K562 (cell line): ENCODE results near the gene NOS1. TPM values are rescaled to one million over a fixed set of nuclear protein-coding genes. Genes with fewer than 3 reads are reported as not detected.

Experiments
- ATAC-seq: fragments of 200-7000 bp; cut with Tn5 transposase; 3 replicates; pipeline ENCODE4 v1.9.1; 2020; ENCODE audit warnings: moderate library complexity
- BruUV-seq: library from RNA; stranded (reverse); fragments of 400-500 nt; replicated peaks from 2 replicates; lab custom pipeline; 2021; lab: Mats Ljungman, UMichigan
- CTCF ChIA-PET: fragments of 300-600 bp; formaldehyde crosslinking; extraction: SDS; loops from one replicate; lab custom pipeline; 2021; ENCODE audit warnings: low intra/inter-chr PET ratio; lab: Yijun Ruan, JAX
- POLR2A ChIA-PET: fragments of 300-600, 350-650 bp; sonication (Branson Sonifier 250); formaldehyde crosslinking; extraction: SDS; loops from one replicate; lab custom pipeline; 2021; ENCODE audit warnings: antibody characterized with exemption, inconsistent platforms; lab: Yijun Ruan, JAX
- DNase-seq, 4 experiments: peaks; one replicate each; pipeline versions ENCODE4 v3.0.0 to v3.0.0-alpha.2; 2011 to 2018; ENCODE audit warnings: low spot score in 3 of 4, mixed read lengths in 3 of 4; ENCODE audit errors: extremely low read depth in 1 of 4
- FAIRE-seq: peaks from 2 replicates; lab custom pipeline; 2011; peaks lifted over from hg19 to GRCh38; lab: Jason Lieb, UNC
- H2AFZ ChIP-seq: 2 replicates; pipeline ENCODE4 v1.6.0; 2011; ENCODE audit warnings: low read depth, low read length, control low read depth, inconsistent platforms
- H3K27ac ChIP-seq: fragments of 200-600 bp; 3 replicates; pipeline ENCODE4 v1.8.0; 2011; ENCODE audit warnings: low read depth, mild to moderate bottlenecking, control low read depth, inconsistent platforms, low read length, moderate library complexity, mixed read lengths; ENCODE audit errors: extremely low read depth
- H3K27me3 ChIP-seq, 2 experiments: fragments of 300-600 bp in 1 of 2; 2 replicates in 1 of 2; 3 replicates in 1 of 2; pipeline versions ENCODE4 v1.6.0 to v1.8.0; 2011; ENCODE audit warnings: inconsistent platforms in 2 of 2, low read length in 2 of 2, mild to moderate bottlenecking in 1 of 2, mixed read lengths in 1 of 2, moderate library complexity in 1 of 2; ENCODE audit not compliant: control insufficient read depth in 2 of 2, insufficient read depth in 2 of 2
- H3K36me3 ChIP-seq: fragments of 300-600 bp; 3 replicates; pipeline ENCODE4 v1.8.0; 2011; ENCODE audit warnings: mild to moderate bottlenecking, low read length, inconsistent platforms; ENCODE audit not compliant: control insufficient read depth, insufficient read depth
- H3K4me1 ChIP-seq, 2 experiments: fragments of 200-600 bp in 1 of 2; replicated peaks in 1 of 2; 2 replicates in 1 of 2; 3 replicates in 1 of 2; pipeline versions ENCODE4 v1.5.1 to v1.8.0; 2011; ENCODE audit warnings: inconsistent platforms in 2 of 2, low read length in 2 of 2, mild to moderate bottlenecking in 1 of 2, mixed read lengths in 1 of 2, moderate library complexity in 1 of 2; ENCODE audit not compliant: control insufficient read depth in 2 of 2, insufficient read depth in 2 of 2
- H3K4me2 ChIP-seq: 2 replicates; pipeline ENCODE4 v1.6.1; 2011; ENCODE audit warnings: low read length, control low read depth, inconsistent platforms, mixed read lengths; ENCODE audit not compliant: insufficient read depth
- H3K4me3 ChIP-seq: fragments of 200-600 bp; sonication (generic), shearing (Covaris generic); 2 replicates; pipeline ENCODE4 v1.5.1; 2016; ENCODE audit warnings: control low read depth, inconsistent platforms
- H3K79me2 ChIP-seq: fragments of 200-600 bp; 3 replicates; pipeline ENCODE4 v1.8.0; 2011; ENCODE audit warnings: low read length, inconsistent platforms; ENCODE audit not compliant: control insufficient read depth, insufficient read depth
- H3K9ac ChIP-seq, 2 experiments: 2 replicates each; pipeline versions ENCODE4 v1.6.0 to v1.6.1; 2011; ENCODE audit warnings: low read depth in 2 of 2, low read length in 2 of 2, control low read depth in 1 of 2, inconsistent platforms in 1 of 2, mild to moderate bottlenecking in 1 of 2, mixed read lengths in 1 of 2; ENCODE audit not compliant: insufficient read depth in 1 of 2
- H3K9me1 ChIP-seq: one replicate; pipeline ENCODE4 v1.6.0; 2011; ENCODE audit warnings: inconsistent platforms, mild to moderate bottlenecking, low read length, moderate library complexity; ENCODE audit not compliant: control insufficient read depth, insufficient read depth
- H3K9me3 ChIP-seq: replicated peaks from 2 replicates; pipeline ENCODE4 v1.5.1; 2011; ENCODE audit warnings: low read depth, low read length, inconsistent platforms; ENCODE audit not compliant: control insufficient read depth, insufficient read depth
- H4K20me1 ChIP-seq: replicated peaks from 2 replicates; pipeline ENCODE4 v1.6.1; 2011; ENCODE audit warnings: low read length, inconsistent platforms, mixed read lengths; ENCODE audit not compliant: control insufficient read depth, insufficient read depth
- ATF1 ChIP-seq, 2 experiments: fragments of 450-650 bp in 1 of 2; IDR thresholded peaks; 2 replicates each; pipeline ENCODE4 v1.6.1; 2016; ENCODE audit warnings: missing compliant biosample characterization in 1 of 2, missing genetic modification characterization in 1 of 2
- CCNT2 ChIP-seq: IDR thresholded peaks from 2 replicates; pipeline ENCODE4 v1.6.1; 2011; ENCODE audit warnings: borderline replicate concordance, low read depth, mild to moderate bottlenecking, moderate library complexity, mixed read lengths, low read length; ENCODE audit not compliant: insufficient read length; ENCODE audit errors: extremely low read depth
- CUX1 ChIP-seq: fragments of 200-800 bp; sonication (Bioruptor generic); IDR thresholded peaks from 2 replicates; pipeline ENCODE4 v1.6.1; 2016; ENCODE audit warnings: missing genetic modification characterization, missing compliant biosample characterization
- FIP1L1 ChIP-seq: fragments of 200-400 bp; formaldehyde crosslinking; IDR thresholded peaks from 2 replicates; pipeline ENCODE4 v1.6.1; 2018; ENCODE audit warnings: mild to moderate bottlenecking, low read depth, low read length; ENCODE audit not compliant: poor library complexity, severe bottlenecking
- HBP1 ChIP-seq: fragments of 450-650 bp; formaldehyde crosslinking; IDR thresholded peaks from 2 replicates; pipeline ENCODE4 v1.4.0; 2022; ENCODE audit warnings: missing genetic modification characterization
- NFE2L1 ChIP-seq: fragments of 450-650 bp; IDR thresholded peaks from 2 replicates; pipeline ENCODE4 v1.6.1; 2016; ENCODE audit warnings: missing genetic modification characterization, low read depth, mild to moderate bottlenecking, missing compliant biosample characterization, moderate library complexity, borderline replicate concordance
- PTRF ChIP-seq: fragments of 450-650 bp; IDR thresholded peaks from 2 replicates; pipeline ENCODE4 v1.6.1; 2016; ENCODE audit warnings: mild to moderate bottlenecking, missing genetic modification characterization, missing compliant biosample characterization
- SMARCB1 ChIP-seq: IDR thresholded peaks from 2 replicates; pipeline ENCODE4 v1.6.1; 2011; ENCODE audit warnings: improper control_type of control experiment, low read depth; ENCODE audit not compliant: insufficient read length
- SP2 ChIP-seq: IDR thresholded peaks from 2 replicates; pipeline ENCODE4 v1.6.1; 2011; ENCODE audit warnings: mild to moderate bottlenecking, low read depth, low read length, moderate library complexity; ENCODE audit not compliant: poor library complexity, severe bottlenecking; ENCODE audit errors: extremely low read depth
- U2AF2 ChIP-seq: fragments of 200-400 bp; formaldehyde crosslinking; optimal IDR thresholded peaks from 2 replicates; pipeline ENCODE3; 2017; ENCODE audit warnings: low read depth, mild to moderate bottlenecking, low read length
- ZNF174 ChIP-seq: fragments of 250-450 bp; sonication (Bioruptor Pico); IDR thresholded peaks from 2 replicates; pipeline ENCODE4 v1.4.0; 2020; ENCODE audit warnings: mild to moderate bottlenecking
- ZNF584 ChIP-seq: fragments of 200-800 bp; sonication (Bioruptor generic); IDR thresholded peaks from 2 replicates; pipeline ENCODE4 v1.6.1; 2016; ENCODE audit warnings: low read depth, mild to moderate bottlenecking, missing genetic modification characterization, missing compliant biosample characterization
- WGBS: fragments of 100-300 bp; shearing (Covaris generic); methylation state at CpG from one replicate; pipeline ENCODE4 v1.1.6; 2016; ENCODE audit warnings: low coverage, mixed read lengths; ENCODE audit not compliant: insufficient coverage; ENCODE audit errors: missing lambda C conversion rate; 5-methylcytosine and 5-hydroxymethylcytosine counted together
- in situ Hi-C: fragments of 300-500 bp; cut with MboI; formaldehyde crosslinking; loops from 4 replicates; pipeline ENCODE4 v1.15.0; 2018; ENCODE audit warnings: inconsistent platforms, mixed read lengths
- intact Hi-C: fragments of 100-400 bp; cut with micrococcal nuclease; formaldehyde crosslinking; loops from 2 replicates; pipeline ENCODE4 v1.14.2; 2022
- polyA plus RNA-seq, 8 experiments: library from polyadenylated mRNA; depleted of rRNA in 4 of 8; stranded (reverse) in 5 of 8; unstranded in 3 of 8; fragments of >200 nt; fragmentation: Nextera tagmentation in 2 of 8; fragmentation: Illumina TruSeq in 1 of 8; extraction: Ambion mirVana in 2 of 8; extraction: Trizol in 1 of 8; gene quantifications; 2 replicates each; pipeline versions ENCODE4 v1.2.1 to v1.2.3, GENCODE V29; 2011 to 2014; ENCODE audit warnings: inconsistent platforms in 1 of 8, missing spikeins in 1 of 8
- total RNA-seq, 7 experiments: library from RNA; depleted of rRNA in 6 of 7; stranded (reverse); fragments of >200 nt in 6 of 7; fragmentation: Illumina TruSeq in 2 of 7; extraction: Trizol in 2 of 7; gene quantifications; 2 replicates each; pipeline versions ENCODE4 v1.2.1 to v1.2.3, GENCODE V29; 2011 to 2021; ENCODE audit warnings: low replicate concordance in 1 of 7

Gene NOS1
- total and polyA plus RNA-seq, 9 of the 15 experiments (the other 6 are each of a cell fraction or from before 2014, with no cell fraction given): not detected

GRCh38 chr12:117188961-117189724, 172.3 kb downstream of the NOS1 start (continued):
- TF ChIP-seq HBP1 (CRISPR knock-in tag) (no peak), PTRF (tag) (no peak), ATF1 (CRISPR knock-in tag; IDR thresholded peaks at IDR 0.05) (no peak), ATF1 (tag; IDR thresholded peaks at IDR 0.05) (no peak), NFE2L1 (no peak), SMARCB1 (no peak), CCNT2 (no peak)

GRCh38 chr12:117188121-117188665, 173.2 kb downstream of the NOS1 start:
- H3K27me3 ChIP-seq: peaks cover 0 to 8% of the 10 kb centered on the region in 2 experiments; a peak in 1 of 5 replicates
- H3K9ac ChIP-seq: no peak overlapping the region; a peak in 1 of 4 replicates
- H3K4me1 ChIP-seq: peaks cover 6 to 18% of the 10 kb centered on the region in 2 experiments; a peak in 3 of 5 replicates
- no TSS peak for BruUV-seq
- H2AFZ ChIP-seq: no peak overlapping the region
- no peak overlapping the region for H3K4me2 ChIP-seq
- H3K36me3 ChIP-seq: peaks cover 35% of the 10 kb centered on the region; the same call in 2 of the 3 replicates
- FAIRE-seq (no peak), ATAC-seq (no peak), DNase-seq (no peak)
- H3K27ac ChIP-seq: no peak overlapping the region
- intact Hi-C loops (no loop called here), in situ Hi-C loops (no loop called here)
- H3K9me1 ChIP-seq: peaks cover 6% of the 10 kb centered on the region
- H3K79me2 ChIP-seq: peaks cover 10% of the 10 kb centered on the region; the same call in 2 of the 3 replicates
- WGBS: 90% methylated on average over 12 of the region's 12 CpGs
- H4K20me1 ChIP-seq: no peaks in the 10 kb centered on the region
- no peak overlapping the region for H3K4me3 ChIP-seq
- POLR2A ChIA-PET: interaction anchor here (1.2 kb wide), 1 partner anchor 12 kb away, joined by 5 read pairs; no protein-coding TSS in a partner anchor
- no peaks in the 10 kb centered on the region for H3K9me3 ChIP-seq
- CTCF ChIA-PET: no interaction called here
- TF ChIP-seq ZNF174 (no peak), SP2 (no peak), U2AF2 (no peak), CUX1 (no peak), FIP1L1 (no peak), ZNF584 (CRISPR knock-in tag) (no peak)
